ENCODE measurements around the gene IFFO2. TPM values are rescaled to one million over a fixed set of nuclear protein-coding genes. Genes with fewer than 3 reads are reported as not detected.

Gene IFFO2
- total and polyA plus RNA-seq, 8 donors: 13.8 to 24.0 (median 22.2) TPM

- no peak for ATAC-seq
- no peak for DNase-seq
- intact Hi-C loops (cut with DNase I): no loop called here
These were observed 80.3 kb downstream of the IFFO2 start for GRCh38 chr1:18876210-18876609.

GRCh38 chr1:18875796-18876128 is 80.7 kb downstream of the IFFO2 start:
- Histone ChIP-seq H3K27me3 (no peaks in the 10 kb centered on the region), H3K4me3 (no peak overlapping the region), H3K27ac (no peak overlapping the region), H3K4me1 (no peaks in the 10 kb centered on the region), H3K36me3 (peaks cover 0 to 33% of the 10 kb centered on the region in 2 donors), H3K9me3 (no peaks in the 10 kb centered on the region)
- ATAC-seq (no peak), DNase-seq (no peak)
- intact Hi-C loops (cut with DNase I): no loop called here
- no peak for TF ChIP-seq CTCF (IDR thresholded peaks at IDR 0.05)

More at GRCh38 chr1:18876210-18876609, 80.3 kb downstream of the IFFO2 start:
- Histone ChIP-seq H3K27me3 (no peaks in the 10 kb centered on the region), H3K4me3 (no peak overlapping the region), H3K36me3 (peaks cover 0 to 35% of the 10 kb centered on the region in 2 donors), H3K4me1 (no peaks in the 10 kb centered on the region), H3K9me3 (no peaks in the 10 kb centered on the region), H3K27ac (no peak overlapping the region)
- no peak for TF ChIP-seq CTCF (IDR thresholded peaks at IDR 0.05)

GRCh38 chr1:18875107-18875795 is 81.2 kb downstream of the IFFO2 start:
- TF ChIP-seq CTCF (IDR thresholded peaks at IDR 0.05): peak; percentile 64 to 85
- Histone ChIP-seq H3K4me1 (no peaks in the 10 kb centered on the region), H3K27me3 (no peaks in the 10 kb centered on the region), H3K9me3 (no peaks in the 10 kb centered on the region), H3K27ac (no peak overlapping the region), H3K4me3 (no peak overlapping the region), H3K36me3 (peaks cover 0 to 33% of the 10 kb centered on the region in 2 donors)
- intact Hi-C loops (cut with DNase I): no loop called here
- ATAC-seq (peak; percentile 92), DNase-seq (peak; percentile 67 to 88 (median 80))

- TF ChIP-seq CTCF (IDR thresholded peaks at IDR 0.05): no peak
- Histone ChIP-seq H3K36me3 (peaks cover 0 to 33% of the 10 kb centered on the region in 2 donors), H3K27me3 (no peaks in the 10 kb centered on the region), H3K4me3 (no peak overlapping the region), H3K27ac (no peak overlapping the region), H3K4me1 (peaks cover 0 to 2% of the 10 kb centered on the region in 2 donors), H3K9me3 (no peaks in the 10 kb centered on the region)
- ATAC-seq (no peak), DNase-seq (no peak)
- intact Hi-C loops (cut with DNase I): no loop called here
These were observed 81.9 kb downstream of the IFFO2 start for GRCh38 chr1:18874600-18874999.

- peaks cover 0 to 2% of the 10 kb centered on the region in 2 donors for H3K4me1 ChIP-seq
- peaks cover 0 to 29% of the 10 kb centered on the region in 2 donors for H3K36me3 ChIP-seq
- H3K27ac ChIP-seq: no peak overlapping the region
- DNase-seq (no peak), ATAC-seq (no peak)
- intact Hi-C loops (cut with DNase I): no loop called here
- H3K4me3 ChIP-seq: no peak overlapping the region
- TF ChIP-seq CTCF (IDR thresholded peaks at IDR 0.05): no peak
- no peaks in the 10 kb centered on the region for H3K9me3 ChIP-seq
- H3K27me3 ChIP-seq: no peaks in the 10 kb centered on the region
These were observed 82.4 kb downstream of the IFFO2 start for GRCh38 chr1:18874036-18874435.
